ENCODE data around the gene APOC3.
A peak's percentile ranks its signal among the peaks of the same experiment; 100 is the strongest.

APOC3 gene

DNA sequence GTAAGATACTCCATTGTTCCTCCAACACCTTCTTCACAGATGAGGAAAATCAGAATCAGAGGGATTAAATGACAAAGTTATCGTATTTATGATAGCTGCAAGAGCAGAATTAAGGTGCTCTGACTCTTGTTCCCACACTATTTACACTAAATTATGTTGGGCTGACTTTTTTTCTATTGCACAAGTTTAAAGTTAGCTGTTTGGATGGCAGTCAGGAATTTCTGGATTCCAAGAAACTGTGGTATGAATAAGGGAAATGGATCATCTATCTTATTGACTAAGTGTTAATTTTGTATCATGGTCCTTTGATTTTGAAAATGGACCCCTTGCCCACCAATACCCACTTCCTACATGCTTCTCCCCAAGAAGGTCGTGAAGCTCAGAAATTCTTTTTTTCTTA is 27.6 kb downstream of the APOC3 start:
- TF ChIP-seq, protein P1, sequence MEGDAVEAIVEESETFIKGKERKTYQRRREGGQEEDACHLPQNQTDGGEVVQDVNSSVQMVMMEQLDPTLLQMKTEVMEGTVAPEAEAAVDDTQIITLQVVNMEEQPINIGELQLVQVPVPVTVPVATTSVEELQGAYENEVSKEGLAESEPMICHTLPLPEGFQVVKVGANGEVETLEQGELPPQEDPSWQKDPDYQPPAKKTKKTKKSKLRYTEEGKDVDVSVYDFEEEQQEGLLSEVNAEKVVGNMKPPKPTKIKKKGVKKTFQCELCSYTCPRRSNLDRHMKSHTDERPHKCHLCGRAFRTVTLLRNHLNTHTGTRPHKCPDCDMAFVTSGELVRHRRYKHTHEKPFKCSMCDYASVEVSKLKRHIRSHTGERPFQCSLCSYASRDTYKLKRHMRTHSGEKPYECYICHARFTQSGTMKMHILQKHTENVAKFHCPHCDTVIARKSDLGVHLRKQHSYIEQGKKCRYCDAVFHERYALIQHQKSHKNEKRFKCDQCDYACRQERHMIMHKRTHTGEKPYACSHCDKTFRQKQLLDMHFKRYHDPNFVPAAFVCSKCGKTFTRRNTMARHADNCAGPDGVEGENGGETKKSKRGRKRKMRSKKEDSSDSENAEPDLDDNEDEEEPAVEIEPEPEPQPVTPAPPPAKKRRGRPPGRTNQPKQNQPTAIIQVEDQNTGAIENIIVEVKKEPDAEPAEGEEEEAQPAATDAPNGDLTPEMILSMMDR (IDR thresholded peaks at IDR 0.05; ENCODE audit: low read depth, low read length, missing control alignments) = no peak
- in situ Hi-C loops (cut with HindIII; ENCODE audit: low pct_ligation_motif_present, low sequenced_read_pairs) = no loop called here
- H3K36me3 ChIP-seq (replicated peaks) = peaks cover 3% of the 10 kb centered on the region
- no peak for DNase-seq
- H3K27ac ChIP-seq = no peak overlapping the region
- H3K27me3 ChIP-seq (replicated peaks) = no peaks in the 10 kb centered on the region
- no peak overlapping the region for H3K4me3 ChIP-seq (ENCODE audit: low read depth, low read length)

DNA sequence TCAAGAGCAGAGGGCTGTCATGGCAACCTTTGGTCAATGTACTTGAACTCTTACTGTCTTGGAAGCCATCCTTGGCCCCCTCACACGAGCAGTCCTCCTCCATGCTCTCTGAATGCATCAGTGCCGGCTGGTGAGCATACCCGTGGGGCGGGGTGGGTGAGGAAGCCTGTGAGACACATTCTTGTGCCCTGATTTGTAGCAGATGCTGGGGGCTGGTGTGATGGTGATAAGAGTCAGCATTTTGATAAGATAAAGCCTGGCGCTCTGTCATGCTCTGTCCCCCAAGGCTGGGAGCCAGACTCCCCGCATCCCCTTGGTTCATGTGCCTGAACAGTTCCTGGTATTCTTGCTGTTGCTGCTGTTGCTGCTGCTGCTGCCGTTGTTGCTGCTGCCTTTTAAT is 28.2 kb downstream of the APOC3 start:
- DNase-seq = no peak
- Histone ChIP-seq H3K4me3 (ENCODE audit: low read depth, low read length) (no peak overlapping the region), H3K36me3 (replicated peaks) (peaks cover 3% of the 10 kb centered on the region), H3K27ac (no peak overlapping the region), H3K27me3 (replicated peaks) (no peaks in the 10 kb centered on the region)
- in situ Hi-C loops (cut with HindIII; ENCODE audit: low pct_ligation_motif_present, low sequenced_read_pairs) = no loop called here
- TF ChIP-seq, protein P1 (IDR thresholded peaks at IDR 0.05; ENCODE audit: low read depth, low read length, missing control alignments) = no peak

DNA sequence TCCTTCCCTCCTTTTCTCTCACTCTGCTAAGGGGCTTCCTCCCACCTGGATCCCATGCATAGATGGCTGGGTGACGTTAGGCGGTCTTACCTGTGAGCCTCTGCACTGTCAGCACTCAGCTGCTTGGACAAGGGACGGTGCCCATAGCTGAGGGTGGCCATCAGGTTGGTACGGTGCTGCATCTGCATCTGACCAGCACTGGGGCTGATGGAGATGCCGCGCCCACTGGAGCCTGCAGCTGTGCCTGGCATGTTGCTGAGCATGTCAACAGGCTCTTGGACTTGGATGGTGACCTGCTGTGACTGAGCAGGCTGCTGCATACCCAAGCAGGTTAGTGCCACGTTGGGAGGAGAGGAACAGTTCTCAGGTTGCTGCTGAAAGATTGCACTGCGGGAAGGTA is 29.5 kb downstream of the APOC3 start:
- DNase-seq = no peak
- no peak overlapping the region for H3K27ac ChIP-seq
- H3K4me3 ChIP-seq (ENCODE audit: low read depth, low read length) = no peak overlapping the region
- H3K27me3 ChIP-seq (replicated peaks) = no peaks in the 10 kb centered on the region
- TF ChIP-seq, protein P1 (IDR thresholded peaks at IDR 0.05; ENCODE audit: low read depth, low read length, missing control alignments) = no peak
- in situ Hi-C loops (cut with HindIII; ENCODE audit: low pct_ligation_motif_present, low sequenced_read_pairs) = no loop called here
- peaks cover 3% of the 10 kb centered on the region for H3K36me3 ChIP-seq (replicated peaks)

DNA sequence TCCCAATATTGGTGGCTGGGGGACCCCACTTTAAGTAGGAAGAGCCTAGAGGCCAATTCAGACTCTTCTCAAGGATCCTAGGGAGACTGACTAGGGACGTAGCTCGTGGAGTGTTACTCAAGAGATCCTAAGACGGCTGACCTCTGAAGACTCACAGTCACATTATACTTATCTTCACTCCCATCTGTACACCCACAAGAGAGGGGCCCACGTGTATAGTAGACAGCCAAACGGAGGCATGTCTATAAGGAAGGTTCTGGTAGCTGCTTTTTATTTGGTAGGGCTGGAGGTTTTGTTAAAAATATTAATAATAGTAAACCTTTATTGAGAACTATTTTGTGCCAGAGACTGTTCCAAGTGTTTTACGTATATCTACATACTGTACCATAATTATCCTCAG is 30.6 kb downstream of the APOC3 start:
- DNase-seq = no peak
- peaks cover 3% of the 10 kb centered on the region for H3K36me3 ChIP-seq (replicated peaks)
- H3K27ac ChIP-seq = no peak overlapping the region
- no peaks in the 10 kb centered on the region for H3K27me3 ChIP-seq (replicated peaks)
- in situ Hi-C loops (cut with HindIII; ENCODE audit: low pct_ligation_motif_present, low sequenced_read_pairs) = no loop called here
- TF ChIP-seq, protein P1 (IDR thresholded peaks at IDR 0.05; ENCODE audit: low read depth, low read length, missing control alignments) = no peak
- no peak overlapping the region for H3K4me3 ChIP-seq (ENCODE audit: low read depth, low read length)

DNA sequence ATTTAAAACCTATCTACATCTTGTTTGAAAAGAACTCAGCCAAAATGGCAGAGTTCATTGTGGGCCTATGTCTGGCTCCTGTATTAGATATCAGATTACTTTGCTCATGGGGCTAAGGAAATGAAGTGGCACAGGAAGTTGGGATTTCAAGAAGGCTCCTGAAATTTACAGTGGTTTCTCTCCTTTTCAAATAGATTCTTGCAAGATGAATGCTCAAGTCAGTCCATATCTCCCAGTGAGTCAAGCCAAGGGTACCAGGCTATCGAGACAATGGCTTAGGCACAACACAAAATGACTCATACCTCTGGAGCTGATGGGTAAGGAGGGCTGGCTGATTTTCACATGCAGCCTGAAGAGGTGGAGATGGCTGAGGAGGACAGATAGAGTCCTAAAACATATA is 31.8 kb downstream of the APOC3 start:
- Histone ChIP-seq H3K36me3 (replicated peaks) (peaks cover 3% of the 10 kb centered on the region), H3K27me3 (replicated peaks) (no peaks in the 10 kb centered on the region), H3K27ac (peak overlapping the region; percentile 19), H3K4me3 (ENCODE audit: low read depth, low read length) (no peak overlapping the region)
- in situ Hi-C loops (cut with HindIII; ENCODE audit: low pct_ligation_motif_present, low sequenced_read_pairs) = no loop called here
- TF ChIP-seq, protein P1 (IDR thresholded peaks at IDR 0.05; ENCODE audit: low read depth, low read length, missing control alignments) = no peak
- DNase-seq = peak; percentile 73

DNA sequence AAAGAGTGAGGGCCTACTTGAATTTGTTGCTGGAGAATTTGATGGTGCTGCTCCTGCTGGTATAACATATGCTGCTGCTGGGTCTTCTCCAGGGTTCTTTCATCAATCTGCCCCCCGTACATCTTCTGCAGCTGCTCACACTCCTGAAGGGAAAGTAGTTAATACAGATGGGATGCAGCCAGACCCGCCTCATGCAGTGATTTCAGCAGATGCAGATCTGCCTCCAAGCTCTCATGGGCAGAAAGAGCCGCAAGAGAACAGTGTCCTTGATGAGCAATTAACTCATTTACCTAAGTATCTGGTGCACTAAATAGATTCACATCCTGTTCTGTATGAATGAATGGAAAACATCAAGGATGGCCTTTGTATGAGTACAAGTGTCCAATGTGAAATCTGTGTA is 32.5 kb downstream of the APOC3 start:
- TF ChIP-seq, protein P1 (IDR thresholded peaks at IDR 0.05; ENCODE audit: low read depth, low read length, missing control alignments) = no peak
- H3K36me3 ChIP-seq (replicated peaks) = peaks cover 3% of the 10 kb centered on the region
- H3K27me3 ChIP-seq (replicated peaks) = no peaks in the 10 kb centered on the region
- no peak overlapping the region for H3K27ac ChIP-seq
- no peak for DNase-seq
- in situ Hi-C loops (cut with HindIII; ENCODE audit: low pct_ligation_motif_present, low sequenced_read_pairs) = no loop called here
- no peak overlapping the region for H3K4me3 ChIP-seq (ENCODE audit: low read depth, low read length)

All from brain microvascular endothelial cell (primary cell).